Heart left ventricle (tissue), 13 donors: Measurements from ENCODE around the gene ROPN1L.

Experiments
- CTCF ChIP-seq, 12 donors: fragments of 200-600 bp; sonication (generic) in 4 of 12; IDR thresholded peaks; one replicate each; pipeline versions ENCODE4 v1.5.0 to v1.8.0; 2018 to 2022; ENCODE audit warnings: antibody characterized with exemption in 12 of 12, mild to moderate bottlenecking in 5 of 12
- POLR2A ChIP-seq, 2 donors: fragments of 450-650 bp; IDR thresholded peaks; one replicate each; pipeline ENCODE4 v1.6.1; 2017; ENCODE audit warnings: antibody characterized with exemption in 2 of 2, mild to moderate bottlenecking in 2 of 2, moderate library complexity in 2 of 2
- donor health status: ischemic (EF 13 %, LVEDD 7.1; RV severe dilation, severe dysfunction).
- donor health status: DM: no; HTN: yes; CAD: no.
- donor health status: DM: no; HTN: no; CAD: no.
- donor health status: ischemic (EF 25% LVEDD 6.9; RV normal size, moderate dysfunction).
- donor health status: ischemic (EF 25% LVEDD 5.7; RV mildly dilated, moderate dysfunction).
- donor health status: ischemic (EF 35%, LVEDD 5.7; RV mildly dilated, moderate dysfunction).
- donor health status: nonischemic (EF 11% LVEDD 7.7; RV severe dilation, severe dysfunction).
- donor health status: DM: yes; HTN: yes; CAD: no.
- donor health status: PGD.
- donor health status: ischemic (EF 29% LVEDD 5.4; RV normal size, mild dysfunction).
- donor health status: nonischemic (EF 23%, LVEDD 6.1; RV moderate dilation, normal function).

- no peak for TF ChIP-seq CTCF (IDR thresholded peaks at IDR 0.05)
- TF ChIP-seq POLR2A (IDR thresholded peaks at IDR 0.05): no peak
Measured at GRCh38 chr5:10451137-10451824, 9.6 kb downstream of the ROPN1L start.
